WTC11 (cell line): Measurements from ENCODE around the gene THEM5. TPM values are rescaled to one million over a fixed set of nuclear protein-coding genes. Genes with fewer than 3 reads are reported as not detected.

ENCODE experiments used
- ATAC-seq: fragments of 200-7000 bp; cut with Tn5 transposase; 2 replicates; pipeline ENCODE4 v1.10.0; 2021; ENCODE audit warnings: mild to moderate bottlenecking, moderate library complexity
- CTCF ChIA-PET: fragments of 300-600 bp; sonication (Branson Sonifier 250); formaldehyde crosslinking; loops from one replicate; lab custom pipeline; 2021; ENCODE audit warnings: antibody characterized with exemption; lab: Charles Lee
- POLR2A ChIA-PET: fragments of 350-600 bp; sonication (Branson Sonifier 250); formaldehyde crosslinking; loops from one replicate; lab custom pipeline; 2021; ENCODE audit warnings: antibody characterized with exemption; lab: Charles Lee
- DNase-seq: peaks from one replicate; pipeline ENCODE4 v3.0.0; 2021; ENCODE audit warnings: low spot score
- H3K27ac Mint-ChIP-seq: 2 replicates; pipeline ENCODE4 v1.8.0; 2021; ENCODE audit warnings: mixed read lengths
- H3K27me3 Mint-ChIP-seq: 2 replicates; pipeline ENCODE4 v1.8.0; 2021; ENCODE audit warnings: low read depth, mild to moderate bottlenecking, moderate library complexity, mixed read lengths
- H3K36me3 Mint-ChIP-seq: 2 replicates; pipeline ENCODE4 v1.8.0; 2021; ENCODE audit warnings: mixed read lengths
- H3K4me1 Mint-ChIP-seq: 2 replicates; pipeline ENCODE4 v1.8.0; 2022; ENCODE audit warnings: mixed read lengths
- H3K4me3 Mint-ChIP-seq: 2 replicates; pipeline ENCODE4 v1.8.0; 2021; ENCODE audit warnings: mild to moderate bottlenecking, moderate library complexity, mixed read lengths
- H3K9me3 Mint-ChIP-seq: 2 replicates; pipeline ENCODE4 v1.8.0; 2021; ENCODE audit warnings: mixed read lengths
- CBFB ChIP-seq: sonication (generic); formaldehyde crosslinking; IDR thresholded peaks from 2 replicates; pipeline ENCODE4 v1.8.1; 2022; ENCODE audit warnings: mild to moderate bottlenecking, low read depth, missing genetic modification reagents
- CREB1 ChIP-seq: sonication (generic); formaldehyde crosslinking; IDR thresholded peaks from 2 replicates; pipeline ENCODE4 v1.8.0; 2023; ENCODE audit warnings: mild to moderate bottlenecking, missing genetic modification reagents
- CTCF ChIP-seq: fragments of 200-600 bp; IDR thresholded peaks from 2 replicates; pipeline ENCODE4 v1.8.0; 2022; ENCODE audit warnings: antibody characterized with exemption
- E2F1 ChIP-seq: sonication (generic); formaldehyde crosslinking; IDR thresholded peaks from 2 replicates; pipeline ENCODE4 v1.8.0; 2022; ENCODE audit warnings: mild to moderate bottlenecking, missing genetic modification reagents
- ELF4 ChIP-seq: sonication (generic); formaldehyde crosslinking; IDR thresholded peaks from 2 replicates; pipeline ENCODE4 v1.8.1; 2022; ENCODE audit warnings: low read depth, mild to moderate bottlenecking, moderate library complexity, missing genetic modification reagents
- EMX1 ChIP-seq: fragments of 250-450 bp; sonication (Bioruptor Pico); IDR thresholded peaks from 2 replicates; pipeline ENCODE4 v1.8.0; 2021; ENCODE audit warnings: mild to moderate bottlenecking
- ESRRA ChIP-seq: sonication (generic); formaldehyde crosslinking; IDR thresholded peaks from 2 replicates; pipeline ENCODE4 v1.8.1; 2022; ENCODE audit warnings: mild to moderate bottlenecking, missing genetic modification reagents, borderline replicate concordance
- FOXK1 ChIP-seq: sonication (generic); formaldehyde crosslinking; IDR thresholded peaks from 2 replicates; pipeline ENCODE4 v1.8.0; 2022; ENCODE audit warnings: mild to moderate bottlenecking, moderate library complexity, missing genetic modification reagents
- GABPB1 ChIP-seq: sonication (generic); formaldehyde crosslinking; IDR thresholded peaks from 2 replicates; pipeline ENCODE4 v1.8.1; 2023; ENCODE audit warnings: mild to moderate bottlenecking, missing genetic modification reagents
- HMGA2 ChIP-seq: fragments of 250-450 bp; sonication (Bioruptor Pico); IDR thresholded peaks from 2 replicates; pipeline ENCODE4 v1.4.0; 2021; ENCODE audit warnings: mild to moderate bottlenecking, moderate library complexity
- HMGXB4 ChIP-seq: sonication (generic); formaldehyde crosslinking; IDR thresholded peaks from 2 replicates; pipeline ENCODE4 v1.8.1; 2023; ENCODE audit warnings: mild to moderate bottlenecking, moderate library complexity, missing genetic modification reagents
- JAZF1 ChIP-seq: fragments of 250-450 bp; sonication (Bioruptor Pico); IDR thresholded peaks from 2 replicates; pipeline ENCODE4 v1.9.0; 2021; ENCODE audit warnings: moderate library complexity, mild to moderate bottlenecking, inconsistent platforms
- NR1H2 ChIP-seq: sonication (generic); formaldehyde crosslinking; IDR thresholded peaks from 2 replicates; pipeline ENCODE4 v1.9.0; 2021; ENCODE audit warnings: mild to moderate bottlenecking, moderate library complexity, missing genetic modification reagents
- SMAD3 ChIP-seq: sonication (generic); formaldehyde crosslinking; IDR thresholded peaks from 2 replicates; pipeline ENCODE4 v1.8.0; 2022; ENCODE audit warnings: missing genetic modification reagents, mild to moderate bottlenecking, borderline replicate concordance
- TCF7 ChIP-seq: sonication (generic); formaldehyde crosslinking; IDR thresholded peaks from 2 replicates; pipeline ENCODE4 v1.8.0; 2022; ENCODE audit warnings: mild to moderate bottlenecking, low read depth, missing genetic modification reagents, moderate library complexity
- USF1 ChIP-seq: sonication (generic); formaldehyde crosslinking; IDR thresholded peaks from 2 replicates; pipeline ENCODE4 v1.8.0; 2022; ENCODE audit warnings: mild to moderate bottlenecking, missing genetic modification reagents
- ZNF138 ChIP-seq: sonication (generic); formaldehyde crosslinking; conservative IDR thresholded peaks from 2 replicates; pipeline ENCODE4 v1.8.1; 2022; ENCODE audit warnings: mild to moderate bottlenecking, moderate library complexity, missing genetic modification reagents
- ZNF219 ChIP-seq: sonication (generic); formaldehyde crosslinking; IDR thresholded peaks from 2 replicates; pipeline ENCODE4 v1.8.0; 2023; ENCODE audit warnings: missing genetic modification reagents, mild to moderate bottlenecking, borderline replicate concordance
- ZNF396 ChIP-seq: fragments of 250-450 bp; sonication (Bioruptor Pico); IDR thresholded peaks from 2 replicates; pipeline ENCODE4 v1.8.0; 2021; ENCODE audit warnings: mild to moderate bottlenecking, moderate library complexity, borderline replicate concordance
- ZNF671 ChIP-seq: fragments of 250-450 bp; sonication (Bioruptor Pico); IDR thresholded peaks from 2 replicates; pipeline ENCODE4 v1.8.0; 2021; ENCODE audit warnings: mild to moderate bottlenecking
- ZSCAN18 ChIP-seq: fragments of 250-450 bp; sonication (Bioruptor Pico); IDR thresholded peaks from 2 replicates; pipeline ENCODE4 v2.1.2; 2022; ENCODE audit warnings: mild to moderate bottlenecking, moderate library complexity
- total RNA-seq: library from RNA; stranded (reverse); gene quantifications from 3 replicates; pipeline ENCODE4 v1.2.3, GENCODE V29; 2021

THEM5 gene
- total RNA-seq, 1 experiment from 2014 or later, result not detected

GRCh38 chr1:151833172-151833900, 20.2 kb downstream of the THEM5 start:
- no peak overlapping the region for H3K27ac Mint-ChIP-seq
- ChIA-PET CTCF (interaction anchor here (0.6 kb wide), 1 partner anchor 289 kb away, joined by 3 read pairs; no protein-coding TSS in a partner anchor), POLR2A (no interaction called here)
- no peak for ATAC-seq
- no peak for DNase-seq
- peaks cover 18% of the 10 kb centered on the region for H3K27me3 Mint-ChIP-seq
- H3K36me3 Mint-ChIP-seq, result no peaks in the 10 kb centered on the region
- no peak overlapping the region for H3K4me3 Mint-ChIP-seq
- TF ChIP-seq ZNF219 (CRISPR knock-in tag) (no peak), CREB1 (no peak), ZSCAN18 (CRISPR knock-in tag) (no peak), CTCF (no peak), HMGXB4 (no peak), GABPB1 (no peak), NR1H2 (CRISPR knock-in tag) (no peak), TCF7 (CRISPR knock-in tag) (no peak)
- no peaks in the 10 kb centered on the region for H3K9me3 Mint-ChIP-seq
- H3K4me1 Mint-ChIP-seq, result peaks cover 45% of the 10 kb centered on the region

- ATAC-seq (no peak), DNase-seq (no peak)
- Mint-ChIP-seq H3K27me3 (peaks cover 17% of the 10 kb centered on the region), H3K27ac (no peak overlapping the region), H3K4me1 (peaks cover 47% of the 10 kb centered on the region), H3K4me3 (no peak overlapping the region), H3K9me3 (no peaks in the 10 kb centered on the region), H3K36me3 (no peaks in the 10 kb centered on the region)
- ChIA-PET CTCF (interaction anchor here (0.6 kb wide), 2 partner anchors 288 to 453 kb away, joined by 3 to 4 read pairs; no protein-coding TSS in a partner anchor), POLR2A (no interaction called here)
- TF ChIP-seq HMGA2 (CRISPR knock-in tag) (no peak), ZNF396 (no peak), USF1 (CRISPR knock-in tag) (no peak), ZNF138 (no peak), EMX1 (CRISPR knock-in tag) (no peak), TCF7 (CRISPR knock-in tag) (no peak), FOXK1 (CRISPR knock-in tag) (no peak), ELF4 (CRISPR knock-in tag) (no peak), E2F1 (CRISPR knock-in tag) (no peak), CBFB (CRISPR knock-in tag) (no peak), ZNF671 (CRISPR knock-in tag) (no peak), CREB1 (no peak), SMAD3 (CRISPR knock-in tag) (no peak), ESRRA (CRISPR knock-in tag) (no peak), JAZF1 (CRISPR knock-in tag) (no peak)
Measured at GRCh38 chr1:151832318-151832980, 21.1 kb downstream of the THEM5 start.
